Measurements from ENCODE around the gene GCAT. TPM values are rescaled to one million over a fixed set of nuclear protein-coding genes. Genes with fewer than 3 reads are reported as not detected.
A peak's percentile ranks its signal among the peaks of the same experiment; 100 is the strongest.

GCAT gene
- total RNA-seq, 1 donor from 2014 or later = 14.3 TPM

GRCh38 chr22:37774728-37775127, 33.0 kb upstream of the GCAT start:
- H3K36me3 ChIP-seq (ENCODE audit: insufficient read depth, low read length) = peaks cover 6% of the 10 kb centered on the region
- H3K79me2 ChIP-seq (ENCODE audit: insufficient read depth, low read length) = no peaks in the 10 kb centered on the region
- no peak overlapping the region for H2AFZ ChIP-seq (ENCODE audit: low read depth, low read length)
- no peaks in the 10 kb centered on the region for H3K27me3 ChIP-seq (ENCODE audit: insufficient read depth, low read length)
- no peaks in the 10 kb centered on the region for H3K9me3 Mint-ChIP-seq (ENCODE audit: unreplicated experiment)
- H3K9ac ChIP-seq (ENCODE audit: low read length) = no peak overlapping the region
- H3K4me3 ChIP-seq (ENCODE audit: insufficient read depth, low read depth, low read length) = no peak overlapping the region
- H3K27ac Mint-ChIP-seq (ENCODE audit: unreplicated experiment) = no peak overlapping the region
- H3K27me3 Mint-ChIP-seq (ENCODE audit: low read depth, unreplicated experiment) = no peaks in the 10 kb centered on the region
- H4K20me1 ChIP-seq (ENCODE audit: insufficient read depth, low read length) = peaks cover 2% of the 10 kb centered on the region
- no peak for TF ChIP-seq CTCF (IDR thresholded peaks at IDR 0.05; ENCODE audit: insufficient read depth, low read depth, low read length)
- TF ChIP-seq EZH2 (IDR thresholded peaks at IDR 0.05; ENCODE audit: insufficient read depth, low read length) = no peak
- H3K4me1 ChIP-seq (ENCODE audit: insufficient read depth, low read length) = peaks cover 19% of the 10 kb centered on the region
- no peak for FAIRE-seq
- H3K36me3 Mint-ChIP-seq (ENCODE audit: low read depth, unreplicated experiment) = peaks cover 12% of the 10 kb centered on the region
- no peaks in the 10 kb centered on the region for H3K4me1 Mint-ChIP-seq (ENCODE audit: low read depth, unreplicated experiment)
- no peak overlapping the region for H3K4me2 ChIP-seq (ENCODE audit: low read length)
- H3K4me3 Mint-ChIP-seq (ENCODE audit: unreplicated experiment) = no peak overlapping the region
- DNase-seq (ENCODE audit: low read depth) = no peak
- no peak overlapping the region for H3K27ac ChIP-seq (ENCODE audit: low read depth, low read length)
- no peaks in the 10 kb centered on the region for H3K9me3 ChIP-seq (ENCODE audit: insufficient read depth, low read depth, low read length)

DNA sequence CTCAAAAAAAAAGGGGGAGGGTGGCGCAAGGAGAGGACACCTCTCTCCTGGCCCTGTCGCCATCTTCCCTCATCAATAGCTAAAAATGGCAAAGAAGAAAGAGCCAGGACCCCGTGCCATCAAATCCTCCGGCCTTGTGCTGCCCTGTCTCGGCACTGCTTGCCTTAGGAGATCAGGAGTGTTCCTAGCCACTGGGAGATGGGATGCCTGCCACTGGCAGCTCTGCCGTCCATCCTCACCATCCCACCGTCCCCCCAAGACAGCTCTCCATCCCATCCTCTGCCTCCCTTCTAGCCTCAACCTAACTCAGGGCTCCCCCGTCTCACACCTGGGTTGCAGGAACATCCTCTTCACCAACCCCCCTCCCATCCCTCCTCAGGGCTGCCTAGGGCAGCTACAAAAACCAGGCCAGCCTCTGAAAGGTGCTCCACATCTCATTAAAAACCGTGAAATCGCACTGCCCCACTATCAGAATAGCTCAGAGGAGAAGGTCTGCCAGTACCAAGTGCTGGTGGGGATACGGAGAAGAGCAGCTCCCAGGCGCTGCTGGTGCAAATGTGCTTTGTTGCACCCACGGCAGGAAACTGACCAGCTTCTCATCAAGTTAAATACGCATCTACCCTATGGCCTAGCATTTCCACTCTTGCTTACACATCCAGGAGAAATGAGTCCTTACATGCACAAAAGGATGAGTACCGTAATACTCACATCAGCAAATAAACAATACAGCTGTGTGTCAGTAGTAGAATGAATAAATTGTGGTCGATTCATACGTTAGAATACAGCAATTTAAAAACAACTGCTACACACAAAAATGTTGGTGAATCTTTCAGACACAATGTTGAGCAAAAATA, 31.7 kb upstream of the GCAT start:
- H2AFZ ChIP-seq (ENCODE audit: low read depth, low read length) = no peak overlapping the region
- no peaks in the 10 kb centered on the region for H3K79me2 ChIP-seq (ENCODE audit: insufficient read depth, low read length)
- no peak overlapping the region for H3K4me3 ChIP-seq (ENCODE audit: insufficient read depth, low read depth, low read length)
- Mint-ChIP-seq H3K4me1 (ENCODE audit: low read depth, unreplicated experiment) (no peaks in the 10 kb centered on the region), H3K27ac (ENCODE audit: unreplicated experiment) (no peak overlapping the region), H3K27me3 (ENCODE audit: low read depth, unreplicated experiment) (no peaks in the 10 kb centered on the region), H3K36me3 (ENCODE audit: low read depth, unreplicated experiment) (peaks cover 12% of the 10 kb centered on the region), H3K4me3 (ENCODE audit: unreplicated experiment) (peak overlapping the region; percentile 65), H3K9me3 (ENCODE audit: unreplicated experiment) (no peaks in the 10 kb centered on the region)
- TF ChIP-seq EZH2 (IDR thresholded peaks at IDR 0.05; ENCODE audit: insufficient read depth, low read length) (no peak), CTCF (IDR thresholded peaks at IDR 0.05; ENCODE audit: insufficient read depth, low read depth, low read length) (no peak)
- H4K20me1 ChIP-seq (ENCODE audit: insufficient read depth, low read length) = peaks cover 2% of the 10 kb centered on the region
- no peaks in the 10 kb centered on the region for H3K27me3 ChIP-seq (ENCODE audit: insufficient read depth, low read length)
- H3K4me1 ChIP-seq (ENCODE audit: insufficient read depth, low read length) = peaks cover 19% of the 10 kb centered on the region
- peak overlapping the region; percentile 91 for H3K27ac ChIP-seq (ENCODE audit: low read depth, low read length)
- peaks cover 6% of the 10 kb centered on the region for H3K36me3 ChIP-seq (ENCODE audit: insufficient read depth, low read length)
- peak overlapping the region; percentile 76 for H3K9ac ChIP-seq (ENCODE audit: low read length)
- DNase-seq (ENCODE audit: low read depth) = peak; percentile 80
- peak overlapping the region; percentile 64 for H3K4me2 ChIP-seq (ENCODE audit: low read length)
- H3K9me3 ChIP-seq (ENCODE audit: insufficient read depth, low read depth, low read length) = no peaks in the 10 kb centered on the region
- peak; percentile 60 for FAIRE-seq

DNA sequence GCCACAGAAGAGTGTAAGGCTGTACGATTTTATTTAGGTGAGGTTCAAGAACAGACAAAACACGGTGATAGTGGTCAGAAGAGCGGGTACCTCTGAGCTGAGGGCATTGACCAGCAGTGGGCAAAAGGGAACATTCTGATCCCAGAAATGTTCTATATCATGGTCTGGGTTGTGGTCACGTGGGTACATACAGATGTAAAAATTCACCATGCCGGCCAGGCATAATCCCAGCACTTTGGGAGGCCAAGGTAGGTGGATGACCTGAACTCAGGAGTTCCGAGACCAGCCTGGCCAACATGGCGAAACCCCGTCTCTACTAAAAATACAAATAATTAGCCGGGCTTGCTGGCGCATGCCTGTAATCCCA, 31.1 kb upstream of the GCAT start:
- Mint-ChIP-seq H3K36me3 (ENCODE audit: low read depth, unreplicated experiment) (peaks cover 12% of the 10 kb centered on the region), H3K4me3 (ENCODE audit: unreplicated experiment) (no peak overlapping the region), H3K27ac (ENCODE audit: unreplicated experiment) (no peak overlapping the region), H3K9me3 (ENCODE audit: unreplicated experiment) (no peaks in the 10 kb centered on the region), H3K4me1 (ENCODE audit: low read depth, unreplicated experiment) (no peaks in the 10 kb centered on the region), H3K27me3 (ENCODE audit: low read depth, unreplicated experiment) (no peaks in the 10 kb centered on the region)
- DNase-seq (ENCODE audit: low read depth) (no peak), FAIRE-seq (no peak)
- peaks cover 6% of the 10 kb centered on the region for H3K36me3 ChIP-seq (ENCODE audit: insufficient read depth, low read length)
- no peaks in the 10 kb centered on the region for H3K27me3 ChIP-seq (ENCODE audit: insufficient read depth, low read length)
- H3K4me1 ChIP-seq (ENCODE audit: insufficient read depth, low read length) = peaks cover 19% of the 10 kb centered on the region
- peak overlapping the region; percentile 21 for H3K4me3 ChIP-seq (ENCODE audit: insufficient read depth, low read depth, low read length)
- H4K20me1 ChIP-seq (ENCODE audit: insufficient read depth, low read length) = no peaks in the 10 kb centered on the region
- peak overlapping the region; percentile 76 for H3K9ac ChIP-seq (ENCODE audit: low read length)
- no peak overlapping the region for H2AFZ ChIP-seq (ENCODE audit: low read depth, low read length)
- TF ChIP-seq EZH2 (IDR thresholded peaks at IDR 0.05; ENCODE audit: insufficient read depth, low read length) (no peak), CTCF (IDR thresholded peaks at IDR 0.05; ENCODE audit: insufficient read depth, low read depth, low read length) (no peak)
- H3K27ac ChIP-seq (ENCODE audit: low read depth, low read length) = peak overlapping the region; percentile 91
- H3K4me2 ChIP-seq (ENCODE audit: low read length) = peak overlapping the region; percentile 64
- H3K79me2 ChIP-seq (ENCODE audit: insufficient read depth, low read length) = no peaks in the 10 kb centered on the region
- no peaks in the 10 kb centered on the region for H3K9me3 ChIP-seq (ENCODE audit: insufficient read depth, low read depth, low read length)
